ENCODE results near the gene ASIC5. TPM values are rescaled to one million over a fixed set of nuclear protein-coding genes. Genes with fewer than 3 reads are reported as not detected.

Gene ASIC5
- total RNA-seq, 2 experiments from 2014 or later, result not detected

- intact Hi-C loops (cut with micrococcal nuclease), result loop anchor here (2.0 kb wide), 1 partner anchor 143 kb away; the partner anchor contains the start of gene CTSO
- no peak overlapping the region for H3K4me3 Mint-ChIP-seq
- TF ChIP-seq, protein P1, sequence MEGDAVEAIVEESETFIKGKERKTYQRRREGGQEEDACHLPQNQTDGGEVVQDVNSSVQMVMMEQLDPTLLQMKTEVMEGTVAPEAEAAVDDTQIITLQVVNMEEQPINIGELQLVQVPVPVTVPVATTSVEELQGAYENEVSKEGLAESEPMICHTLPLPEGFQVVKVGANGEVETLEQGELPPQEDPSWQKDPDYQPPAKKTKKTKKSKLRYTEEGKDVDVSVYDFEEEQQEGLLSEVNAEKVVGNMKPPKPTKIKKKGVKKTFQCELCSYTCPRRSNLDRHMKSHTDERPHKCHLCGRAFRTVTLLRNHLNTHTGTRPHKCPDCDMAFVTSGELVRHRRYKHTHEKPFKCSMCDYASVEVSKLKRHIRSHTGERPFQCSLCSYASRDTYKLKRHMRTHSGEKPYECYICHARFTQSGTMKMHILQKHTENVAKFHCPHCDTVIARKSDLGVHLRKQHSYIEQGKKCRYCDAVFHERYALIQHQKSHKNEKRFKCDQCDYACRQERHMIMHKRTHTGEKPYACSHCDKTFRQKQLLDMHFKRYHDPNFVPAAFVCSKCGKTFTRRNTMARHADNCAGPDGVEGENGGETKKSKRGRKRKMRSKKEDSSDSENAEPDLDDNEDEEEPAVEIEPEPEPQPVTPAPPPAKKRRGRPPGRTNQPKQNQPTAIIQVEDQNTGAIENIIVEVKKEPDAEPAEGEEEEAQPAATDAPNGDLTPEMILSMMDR (IDR thresholded peaks at IDR 0.05), result peak; percentile 68
- no peaks in the 10 kb centered on the region for H3K36me3 Mint-ChIP-seq (ENCODE audit: low read depth)
- ChIA-PET POLR2A (no interaction called here), CTCF (interaction anchor here (0.9 to 3.4 kb wide), 8 partner anchors 9 to 1251 kb away, joined by 3 to 53 read pairs (median 4); partner anchors contain the start of gene CTSO)
- H3K9me3 Mint-ChIP-seq, result no peaks in the 10 kb centered on the region
- DNase-seq (peak; percentile 52), ATAC-seq (peak; percentile 96)
- H3K27me3 Mint-ChIP-seq, result no peaks in the 10 kb centered on the region
- H3K27ac Mint-ChIP-seq, result no peak overlapping the region
- H3K4me1 Mint-ChIP-seq (ENCODE audit: low read depth), result peaks cover 2% of the 10 kb centered on the region
Measured at GRCh38 chr4:155809835-155810234, 56.2 kb downstream of the ASIC5 start.

- H3K4me3 Mint-ChIP-seq, result no peak overlapping the region
- peaks cover 2% of the 10 kb centered on the region for H3K4me1 Mint-ChIP-seq (ENCODE audit: low read depth)
- no peak overlapping the region for H3K27ac Mint-ChIP-seq
- no peak for ATAC-seq
- TF ChIP-seq, protein P1 (IDR thresholded peaks at IDR 0.05), result no peak
- intact Hi-C loops (cut with micrococcal nuclease), result no loop called here
- no peaks in the 10 kb centered on the region for H3K27me3 Mint-ChIP-seq
- H3K9me3 Mint-ChIP-seq, result no peaks in the 10 kb centered on the region
- ChIA-PET CTCF (interaction anchor here (2.5 kb wide), 1 partner anchor 146 kb away, joined by 7 read pairs; the partner anchor contains the start of gene CTSO), POLR2A (interaction anchor here (1.1 kb wide), 1 partner anchor 146 kb away, joined by 3 read pairs; no protein-coding TSS in a partner anchor)
- no peaks in the 10 kb centered on the region for H3K36me3 Mint-ChIP-seq (ENCODE audit: low read depth)
- DNase-seq, result no peak
Measured at GRCh38 chr4:155807021-155807420, 59.1 kb downstream of the ASIC5 start.

DNA sequence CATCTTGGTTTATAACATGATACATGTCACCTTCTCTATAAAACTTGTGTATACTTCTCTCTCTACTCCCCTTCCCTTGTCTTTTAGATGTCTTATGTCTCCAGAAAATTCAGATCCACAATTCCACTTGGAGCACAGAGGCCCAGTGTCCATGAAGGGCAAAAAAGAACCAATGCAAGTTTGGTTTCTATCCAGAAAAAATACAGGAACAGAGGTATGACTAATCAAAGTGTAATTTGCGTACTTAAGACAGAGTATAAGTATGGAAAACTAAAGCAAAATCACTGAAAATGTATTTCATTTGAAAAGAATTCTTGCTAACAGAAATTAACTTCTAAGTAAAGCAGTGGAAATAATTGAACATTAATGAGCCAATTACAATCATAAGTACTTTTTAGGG lies 61.1 kb downstream of the ASIC5 start:
- DNase-seq (no peak), ATAC-seq (no peak)
- intact Hi-C loops (cut with micrococcal nuclease), result no loop called here
- ChIA-PET CTCF (interaction anchor here (1.1 kb wide), 1 partner anchor 148 kb away, joined by 4 read pairs; the partner anchor contains the start of gene CTSO), POLR2A (no interaction called here)
- Mint-ChIP-seq H3K4me3 (no peak overlapping the region), H3K27ac (no peak overlapping the region), H3K27me3 (no peaks in the 10 kb centered on the region), H3K4me1 (ENCODE audit: low read depth) (peaks cover 2% of the 10 kb centered on the region), H3K9me3 (no peaks in the 10 kb centered on the region), H3K36me3 (ENCODE audit: low read depth) (no peaks in the 10 kb centered on the region)
- TF ChIP-seq, protein P1 (IDR thresholded peaks at IDR 0.05), result no peak

DNA sequence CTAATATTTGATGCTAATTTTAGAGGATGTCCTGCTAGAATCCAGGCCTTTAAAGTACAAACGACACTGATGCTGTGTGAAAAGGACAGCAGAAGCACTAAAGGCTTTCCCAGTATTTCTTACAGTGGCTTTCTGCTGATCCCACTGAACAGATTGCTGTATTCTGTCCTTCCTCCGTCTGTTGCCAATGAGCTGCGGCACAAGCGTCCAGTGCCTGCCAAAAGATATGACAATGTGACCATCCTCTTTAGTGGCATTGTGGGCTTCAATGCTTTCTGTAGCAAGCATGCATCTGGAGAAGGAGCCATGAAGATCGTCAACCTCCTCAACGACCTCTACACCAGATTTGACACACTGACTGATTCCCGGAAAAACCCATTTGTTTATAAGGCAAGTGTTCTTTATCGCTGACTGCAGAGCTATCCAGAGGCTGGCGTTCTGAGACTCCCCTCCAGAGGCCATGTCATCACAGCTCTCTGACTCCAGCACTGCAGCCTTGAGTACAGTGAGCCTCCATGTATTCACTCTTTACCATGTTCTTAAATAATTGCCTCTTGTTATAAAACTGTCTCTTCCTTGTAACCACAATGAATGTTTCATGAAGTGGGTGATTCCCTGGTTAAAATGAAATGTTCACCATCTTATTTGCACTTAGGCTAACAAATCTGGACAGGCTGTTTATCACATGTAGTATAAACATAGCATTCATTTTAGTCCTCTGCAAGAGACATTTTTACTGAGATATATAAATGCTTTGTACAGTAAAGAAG lies 63.7 kb downstream of the ASIC5 start:
- intact Hi-C loops (cut with micrococcal nuclease), result no loop called here
- peaks cover 8% of the 10 kb centered on the region for H3K4me1 Mint-ChIP-seq (ENCODE audit: low read depth)
- H3K27ac Mint-ChIP-seq, result no peak overlapping the region
- DNase-seq (no peak), ATAC-seq (no peak)
- H3K27me3 Mint-ChIP-seq, result no peaks in the 10 kb centered on the region
- H3K36me3 Mint-ChIP-seq (ENCODE audit: low read depth), result no peaks in the 10 kb centered on the region
- no peak overlapping the region for H3K4me3 Mint-ChIP-seq
- H3K9me3 Mint-ChIP-seq, result no peaks in the 10 kb centered on the region
- ChIA-PET CTCF (interaction anchor here (2.9 kb wide), 1 partner anchor 150 kb away, joined by 13 read pairs; the partner anchor contains the start of gene CTSO), POLR2A (no interaction called here)
- TF ChIP-seq, protein P1 (IDR thresholded peaks at IDR 0.05), result no peak

All from activated CD8-positive, alpha-beta T cell treated with anti-CD3 and anti-CD28 coated beads for 36 hours (primary cell).